A673 (cell line): ENCODE measurements around the gene PARD3. TPM values are rescaled to one million over a fixed set of nuclear protein-coding genes. Genes with fewer than 3 reads are reported as not detected.

ENCODE experiments used
- BruUV-seq: library from RNA; stranded (reverse); fragments of 400-500 nt; replicated peaks from 2 replicates; lab custom pipeline; 2021; lab: Mats Ljungman, UMichigan
- CTCF ChIA-PET: fragments of 300-600 bp; sonication (Branson Sonifier 250); formaldehyde crosslinking; loops from one replicate; lab custom pipeline; 2022; ENCODE audit warnings: antibody characterized with exemption; lab: Charles Lee
- POLR2A ChIA-PET: fragments of 300-600 bp; sonication (Branson Sonifier 250); formaldehyde crosslinking; loops from one replicate; lab custom pipeline; 2022; ENCODE audit warnings: antibody characterized with exemption; ENCODE audit not compliant: low non-redundant PET; lab: Charles Lee
- DNase-seq: peaks from one replicate; pipeline ENCODE4 v3.0.0-alpha.2; 2015; ENCODE audit warnings: low spot score
- H3K27ac ChIP-seq: fragments of 200-600 bp; sonication (generic); 2 replicates; pipeline ENCODE4 v1.5.1; 2016; ENCODE audit warnings: mixed run types, low read depth, mild to moderate bottlenecking, mixed read lengths, antibody characterized with exemption, low read length; ENCODE audit not compliant: poor library complexity, severe bottlenecking
- H3K27me3 ChIP-seq: fragments of 200-600 bp; sonication (generic); replicated peaks from 2 replicates; pipeline ENCODE4 v1.6.1; 2017; ENCODE audit warnings: mixed run types, low read depth, mild to moderate bottlenecking, mixed read lengths, antibody characterized with exemption, low read length; ENCODE audit not compliant: insufficient read depth, poor library complexity
- H3K36me3 ChIP-seq: fragments of 200-600 bp; sonication (generic); 2 replicates; pipeline ENCODE4 v1.6.1; 2016; ENCODE audit warnings: mixed run types, mild to moderate bottlenecking, mixed read lengths, antibody characterized with exemption, low read length; ENCODE audit not compliant: insufficient read depth, poor library complexity, severe bottlenecking
- H3K4me1 ChIP-seq: fragments of 200-600 bp; sonication (generic); 2 replicates; pipeline ENCODE4 v1.6.1; 2017; ENCODE audit warnings: mixed run types, mild to moderate bottlenecking, mixed read lengths, antibody characterized with exemption, low read length; ENCODE audit not compliant: insufficient read depth, poor library complexity, severe bottlenecking
- H3K4me3 ChIP-seq: fragments of 200-600 bp; sonication (generic); 2 replicates; pipeline ENCODE4 v1.5.1; 2016; ENCODE audit warnings: low read depth, mixed run types, mild to moderate bottlenecking, mixed read lengths, low read length; ENCODE audit not compliant: poor library complexity, severe bottlenecking
- H3K9me3 ChIP-seq: fragments of 200-600 bp; sonication (generic); 2 replicates; pipeline ENCODE4 v1.6.1; 2016; ENCODE audit warnings: mixed run types, low read depth, mild to moderate bottlenecking, mixed read lengths, antibody characterized with exemption, low read length; ENCODE audit not compliant: poor library complexity, severe bottlenecking
- EZH2 ChIP-seq: fragments of 200-600 bp; sonication (generic); IDR thresholded peaks from 2 replicates; pipeline ENCODE4 v1.6.1; 2017; ENCODE audit warnings: borderline replicate concordance, low read depth, mild to moderate bottlenecking, mixed read lengths, antibody characterized with exemption, low read length; ENCODE audit not compliant: poor library complexity, severe bottlenecking
- intact Hi-C: fragments of 100-400 bp; cut with micrococcal nuclease; formaldehyde crosslinking; loops from one replicate; pipeline ENCODE4 v1.10.0; 2022; ENCODE audit not compliant: unreplicated experiment
- total RNA-seq: library from RNA; stranded (reverse); gene quantifications from 2 replicates; pipeline ENCODE4 v1.2.3, GENCODE V29; 2021
- TF ChIP-seq, protein P1 (sequence below): fragments of 300-800, 200-600 bp; sonication (generic); conservative IDR thresholded peaks from 2 replicates; pipeline ENCODE4 v1.5.1; 2017; ENCODE audit warnings: low read depth, mild to moderate bottlenecking, antibody characterized with exemption, low read length, moderate library complexity, mixed read lengths

The PARD3 gene
- total RNA-seq, 1 experiment from 2014 or later: 28.0 TPM

DNA sequence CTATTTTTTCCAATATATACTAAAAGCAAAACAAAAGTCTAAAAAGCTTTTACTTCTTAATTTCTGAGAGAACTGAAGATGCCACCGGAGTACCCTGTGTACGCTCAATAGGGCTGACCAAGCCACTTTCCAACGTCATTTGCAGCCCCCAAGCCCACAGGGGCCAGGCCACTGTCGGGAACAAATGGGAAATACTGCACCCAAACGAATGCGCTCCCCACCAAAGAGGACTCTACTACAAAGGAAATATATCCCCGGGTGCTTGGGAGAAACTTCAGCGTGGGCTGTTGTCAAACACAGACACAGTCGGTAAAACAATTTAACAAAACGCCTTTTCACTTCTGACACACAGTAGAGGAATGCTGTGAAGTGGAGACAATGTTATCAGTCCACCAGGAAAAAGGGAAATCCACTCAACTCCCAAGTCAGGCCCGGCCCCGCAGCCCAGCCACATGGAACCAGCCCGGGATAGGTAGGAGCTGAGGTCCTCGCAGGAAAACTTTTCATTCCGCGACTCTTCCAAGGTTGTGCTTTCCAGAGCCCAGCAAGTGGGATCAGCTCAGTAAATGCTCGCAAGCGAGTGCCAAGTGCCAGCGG is 1.4 kb downstream of the PARD3 start:
- no TSS peak for BruUV-seq
- peak overlapping the region; percentile 56 for H3K27ac ChIP-seq
- ChIA-PET CTCF (no interaction called here), POLR2A (interaction anchor here (0.6 kb wide), 1 partner anchor 37 kb away, joined by 3 read pairs; no protein-coding TSS in a partner anchor)
- peak overlapping the region; percentile 78 for H3K4me3 ChIP-seq
- no peaks in the 10 kb centered on the region for H3K9me3 ChIP-seq
- peaks cover 14% of the 10 kb centered on the region for H3K4me1 ChIP-seq
- intact Hi-C loops: loop anchor here (5.0 kb wide), 1 partner anchor 91 kb away; no protein-coding TSS in a partner anchor
- no peak for TF ChIP-seq EZH2
- TF ChIP-seq, protein P1, sequence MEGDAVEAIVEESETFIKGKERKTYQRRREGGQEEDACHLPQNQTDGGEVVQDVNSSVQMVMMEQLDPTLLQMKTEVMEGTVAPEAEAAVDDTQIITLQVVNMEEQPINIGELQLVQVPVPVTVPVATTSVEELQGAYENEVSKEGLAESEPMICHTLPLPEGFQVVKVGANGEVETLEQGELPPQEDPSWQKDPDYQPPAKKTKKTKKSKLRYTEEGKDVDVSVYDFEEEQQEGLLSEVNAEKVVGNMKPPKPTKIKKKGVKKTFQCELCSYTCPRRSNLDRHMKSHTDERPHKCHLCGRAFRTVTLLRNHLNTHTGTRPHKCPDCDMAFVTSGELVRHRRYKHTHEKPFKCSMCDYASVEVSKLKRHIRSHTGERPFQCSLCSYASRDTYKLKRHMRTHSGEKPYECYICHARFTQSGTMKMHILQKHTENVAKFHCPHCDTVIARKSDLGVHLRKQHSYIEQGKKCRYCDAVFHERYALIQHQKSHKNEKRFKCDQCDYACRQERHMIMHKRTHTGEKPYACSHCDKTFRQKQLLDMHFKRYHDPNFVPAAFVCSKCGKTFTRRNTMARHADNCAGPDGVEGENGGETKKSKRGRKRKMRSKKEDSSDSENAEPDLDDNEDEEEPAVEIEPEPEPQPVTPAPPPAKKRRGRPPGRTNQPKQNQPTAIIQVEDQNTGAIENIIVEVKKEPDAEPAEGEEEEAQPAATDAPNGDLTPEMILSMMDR: no peak
- DNase-seq: peak; percentile 36
- H3K27me3 ChIP-seq: no peaks in the 10 kb centered on the region
- H3K36me3 ChIP-seq: no peaks in the 10 kb centered on the region

DNA sequence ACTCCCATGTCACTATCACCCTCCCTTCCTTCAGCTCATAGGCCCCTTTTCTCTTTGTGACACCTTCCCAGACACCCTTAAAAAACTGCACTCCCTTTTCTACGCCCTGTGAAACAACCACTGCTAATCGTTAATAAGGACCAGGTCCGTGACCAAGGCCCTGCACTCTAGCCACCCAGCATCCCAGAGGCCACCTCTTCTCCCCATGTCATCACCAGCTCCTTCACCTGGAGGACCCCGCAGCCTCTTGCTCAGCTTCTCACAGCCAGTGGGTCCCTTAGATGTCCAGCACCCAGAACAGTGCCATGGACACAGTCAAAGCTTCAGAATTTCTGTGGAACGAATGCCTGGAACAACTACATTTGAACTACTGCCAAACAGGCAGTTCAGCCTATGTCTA is 2.3 kb downstream of the PARD3 start:
- intact Hi-C loops: loop anchor here (5.0 kb wide), 1 partner anchor 90 kb away; no protein-coding TSS in a partner anchor
- ChIA-PET POLR2A (no interaction called here), CTCF (no interaction called here)
- no peak overlapping the region for H3K4me3 ChIP-seq
- no peaks in the 10 kb centered on the region for H3K36me3 ChIP-seq
- no peaks in the 10 kb centered on the region for H3K27me3 ChIP-seq
- TF ChIP-seq, protein P1: no peak
- TF ChIP-seq EZH2: no peak
- H3K27ac ChIP-seq: no peak overlapping the region
- no TSS peak for BruUV-seq
- H3K9me3 ChIP-seq: no peaks in the 10 kb centered on the region
- DNase-seq: no peak
- peaks cover 14% of the 10 kb centered on the region for H3K4me1 ChIP-seq

DNA sequence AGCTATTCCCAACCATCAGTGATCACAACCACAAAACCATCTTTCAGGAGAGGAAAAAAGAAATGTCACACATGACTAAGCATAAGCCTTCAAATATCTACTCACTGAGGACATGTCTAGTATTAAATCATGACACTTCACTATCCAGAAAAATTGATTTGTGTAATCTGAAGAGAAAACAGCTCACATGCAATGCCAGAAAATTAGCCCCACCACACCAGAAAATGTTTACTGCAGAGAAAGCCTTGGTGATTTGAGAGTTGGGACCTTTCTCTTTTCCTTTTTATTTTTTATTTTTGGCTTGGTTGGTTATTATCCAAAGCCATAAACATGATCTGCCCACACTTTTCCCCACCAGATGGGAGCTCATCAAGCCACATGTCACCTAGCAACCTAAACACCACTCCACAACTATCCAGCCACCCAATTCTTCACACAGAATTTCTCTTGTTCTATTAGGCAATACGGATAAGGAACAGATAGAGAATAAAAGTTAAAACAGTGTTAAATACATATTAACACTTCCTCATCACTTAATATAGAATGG is 3.1 kb downstream of the PARD3 start:
- DNase-seq: no peak
- ChIA-PET POLR2A (no interaction called here), CTCF (no interaction called here)
- H3K4me1 ChIP-seq: peaks cover 14% of the 10 kb centered on the region
- H3K36me3 ChIP-seq: no peaks in the 10 kb centered on the region
- TF ChIP-seq, protein P1: no peak
- TF ChIP-seq EZH2: no peak
- intact Hi-C loops: loop anchor here (5.0 kb wide), 1 partner anchor 90 kb away; no protein-coding TSS in a partner anchor
- no peak overlapping the region for H3K4me3 ChIP-seq
- no peak overlapping the region for H3K27ac ChIP-seq
- no peaks in the 10 kb centered on the region for H3K9me3 ChIP-seq
- H3K27me3 ChIP-seq: no peaks in the 10 kb centered on the region
- BruUV-seq: no TSS peak
